Stimulated activated CD8-positive, alpha-beta memory T cell treated with anti-CD3 and anti-CD28 coated beads, Interleukin-4, amount 100 ng/mL, for 24 hours (primary cell): Measurements from ENCODE around the gene KRTAP10-5.

Experiments used
- DNase-seq: peaks from one replicate; pipeline ENCODE4 v3.0.0-alpha.2; 2020; ENCODE audit warnings: low read depth

The KRTAP10-5 gene

DNA sequence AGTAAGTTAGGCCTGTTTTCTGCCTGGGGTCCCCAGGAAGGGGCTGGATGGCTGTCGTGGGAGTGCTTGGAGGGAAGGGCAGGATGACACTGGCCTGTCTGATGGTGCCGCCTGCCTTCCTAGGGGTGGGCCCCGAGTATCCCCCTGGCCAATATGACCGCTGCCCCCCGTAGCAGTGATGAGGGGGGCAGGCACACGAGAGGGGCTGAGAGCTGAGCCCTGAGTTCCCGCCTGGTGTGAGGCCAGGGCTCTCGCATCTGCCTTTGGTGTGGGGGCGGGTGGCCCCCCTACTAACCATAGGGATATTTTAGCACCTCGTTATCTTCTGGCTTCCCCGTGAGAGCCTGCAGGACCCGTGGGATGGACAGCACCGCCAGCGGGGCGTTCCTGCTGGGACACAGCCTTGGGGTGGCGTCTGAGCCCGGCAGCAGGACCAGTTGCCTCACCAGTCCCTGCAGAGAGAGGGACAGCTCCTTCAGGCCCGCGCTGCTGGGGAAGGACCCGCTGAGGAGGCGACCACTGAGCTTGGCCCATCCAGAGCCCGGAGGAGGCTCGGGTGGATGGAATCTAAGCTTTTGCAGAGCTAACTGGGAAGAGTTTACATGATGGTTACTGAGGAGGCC lies 50.8 kb downstream of the KRTAP10-5 start:
- DNase-seq: no peak
